K562 (cell line): ENCODE results near the gene YES1. TPM values are rescaled to one million over a fixed set of nuclear protein-coding genes. Genes with fewer than 3 reads are reported as not detected.

Source experiments
- ELF4 ChIP-seq: fragments of 450-650 bp; formaldehyde crosslinking; IDR thresholded peaks from 2 replicates; pipeline ENCODE4 v1.4.0; 2022; ENCODE audit warnings: missing genetic modification characterization
- GABPB2 ChIP-seq: fragments of 250-450 bp; sonication (Bioruptor Pico); conservative IDR thresholded peaks from 2 replicates; pipeline ENCODE4 v1.5.1; 2021; ENCODE audit warnings: mild to moderate bottlenecking
- GATA2 ChIP-seq: sonication (generic); formaldehyde crosslinking; IDR thresholded peaks from 2 replicates; pipeline ENCODE4 v1.4.0; 2020; ENCODE audit warnings: mild to moderate bottlenecking, missing genetic modification reagents
- KLF1 ChIP-seq: fragments of 450-650 bp; IDR thresholded peaks from 2 replicates; pipeline ENCODE4 v1.6.1; 2016; ENCODE audit warnings: missing genetic modification characterization, missing compliant biosample characterization
- NFIC ChIP-seq: fragments of 450-650 bp; IDR thresholded peaks from 2 replicates; pipeline ENCODE4 v1.6.1; 2017; ENCODE audit warnings: mild to moderate bottlenecking, inconsistent platforms
- POU5F1 ChIP-seq: fragments of 150-350 bp; IDR thresholded peaks from 2 replicates; pipeline ENCODE4 v1.6.1; 2014; ENCODE audit warnings: borderline replicate concordance, low read length, low read depth, mild to moderate bottlenecking; ENCODE audit not compliant: partially characterized antibody
- PPARD ChIP-seq: fragments of 250-450 bp; sonication (Bioruptor Pico); IDR thresholded peaks from 2 replicates; pipeline ENCODE4 v1.8.0; 2022; ENCODE audit warnings: inconsistent platforms, mild to moderate bottlenecking, moderate library complexity
- TRIM25 ChIP-seq: fragments of 450-650 bp; IDR thresholded peaks from 2 replicates; pipeline ENCODE4 v1.7.0; 2016; ENCODE audit warnings: borderline replicate concordance
- ZBTB5 ChIP-seq: fragments of 450-650 bp; IDR thresholded peaks from 2 replicates; pipeline ENCODE4 v1.6.1; 2017; ENCODE audit warnings: antibody characterized with exemption
- ZNF124 ChIP-seq: sonication (generic); formaldehyde crosslinking; IDR thresholded peaks from 2 replicates; pipeline ENCODE4 v1.8.1; 2022; ENCODE audit warnings: missing genetic modification reagents
- ZNF324 ChIP-seq: fragments of 250-450 bp; sonication (Bioruptor Pico); IDR thresholded peaks from 2 replicates; pipeline ENCODE4 v1.4.0; 2020; ENCODE audit warnings: mild to moderate bottlenecking
- ZNF561 ChIP-seq: fragments of 450-650 bp; formaldehyde crosslinking; conservative IDR thresholded peaks from 2 replicates; pipeline ENCODE4 v1.4.0; 2020; ENCODE audit warnings: mild to moderate bottlenecking, moderate library complexity
- polyA plus RNA-seq, 8 experiments: library from polyadenylated mRNA; depleted of rRNA in 4 of 8; stranded (reverse) in 5 of 8; unstranded in 3 of 8; fragments of >200 nt; fragmentation: Nextera tagmentation in 2 of 8; fragmentation: Illumina TruSeq in 1 of 8; extraction: Ambion mirVana in 2 of 8; extraction: Trizol in 1 of 8; gene quantifications; 2 replicates each; pipeline versions ENCODE4 v1.2.1 to v1.2.3, GENCODE V29; 2011 to 2014; ENCODE audit warnings: inconsistent platforms in 1 of 8, missing spikeins in 1 of 8
- total RNA-seq, 7 experiments: library from RNA; depleted of rRNA in 6 of 7; stranded (reverse); fragments of >200 nt in 6 of 7; fragmentation: Illumina TruSeq in 2 of 7; extraction: Trizol in 2 of 7; gene quantifications; 2 replicates each; pipeline versions ENCODE4 v1.2.1 to v1.2.3, GENCODE V29; 2011 to 2021; ENCODE audit warnings: low replicate concordance in 1 of 7
- TF ChIP-seq, protein P1 (sequence below): fragments of 250-450 bp; sonication (Bioruptor Pico); IDR thresholded peaks from 2 replicates; pipeline ENCODE4 v1.4.0; 2020; ENCODE audit warnings: mild to moderate bottlenecking, moderate library complexity, borderline replicate concordance
- TF ChIP-seq, protein P2 (sequence below): sonication (generic); formaldehyde crosslinking; IDR thresholded peaks from 2 replicates; pipeline ENCODE4 v1.9.0; 2022; ENCODE audit warnings: mild to moderate bottlenecking, missing genetic modification reagents
- TF ChIP-seq, protein P3 (sequence below): fragments of 250-450 bp; sonication (Bioruptor Pico); IDR thresholded peaks from 2 replicates; pipeline ENCODE4 v1.5.0; 2020; ENCODE audit warnings: mild to moderate bottlenecking, borderline replicate concordance
- TF ChIP-seq, protein P4 (sequence below): fragments of 450-650 bp; formaldehyde crosslinking; IDR thresholded peaks from 2 replicates; pipeline ENCODE4 v1.4.0; 2022; ENCODE audit warnings: missing genetic modification characterization

Gene YES1
- total and polyA plus RNA-seq, 9 of the 15 experiments (the other 6 are each of a cell fraction or from before 2014, with no cell fraction given) = 37.2 to 115 (median 77.7) TPM

DNA sequence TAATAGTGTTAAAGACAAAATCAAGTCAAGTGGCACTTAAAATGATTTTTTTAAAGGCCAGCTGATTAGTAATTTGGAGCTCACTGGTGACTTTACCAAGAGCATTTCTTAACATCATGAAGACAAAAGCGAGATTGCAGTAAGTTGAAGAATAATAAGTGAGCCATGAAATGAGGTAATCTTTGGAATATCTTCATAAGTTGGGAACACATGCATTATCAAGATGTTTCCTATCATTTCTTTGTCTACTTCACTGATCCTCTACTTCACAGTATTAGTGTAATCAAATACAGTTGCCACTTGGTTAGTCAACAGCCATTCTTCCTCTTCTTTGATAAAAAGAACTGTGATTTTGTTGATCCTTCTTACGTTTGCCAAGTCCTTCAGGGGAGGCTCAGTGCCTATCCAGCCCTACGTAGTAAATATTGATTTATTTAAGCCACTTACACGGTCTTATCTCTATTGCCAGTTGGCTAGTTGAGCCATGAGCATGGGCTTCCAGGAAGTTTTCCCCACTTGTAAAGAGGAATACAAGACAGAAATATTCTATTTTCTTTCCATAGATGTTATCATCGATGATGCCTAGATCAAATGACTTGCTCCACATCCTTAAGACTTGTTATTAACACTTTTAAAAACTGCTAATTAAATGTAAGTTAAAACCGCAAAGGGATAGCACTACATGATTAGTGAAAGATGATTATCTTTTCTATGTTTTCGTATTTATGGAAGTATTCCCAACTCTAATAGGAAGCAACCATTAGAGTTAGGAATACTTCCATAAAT is 46.1 kb downstream of the YES1 start (continued):
- TF ChIP-seq, protein P1, sequence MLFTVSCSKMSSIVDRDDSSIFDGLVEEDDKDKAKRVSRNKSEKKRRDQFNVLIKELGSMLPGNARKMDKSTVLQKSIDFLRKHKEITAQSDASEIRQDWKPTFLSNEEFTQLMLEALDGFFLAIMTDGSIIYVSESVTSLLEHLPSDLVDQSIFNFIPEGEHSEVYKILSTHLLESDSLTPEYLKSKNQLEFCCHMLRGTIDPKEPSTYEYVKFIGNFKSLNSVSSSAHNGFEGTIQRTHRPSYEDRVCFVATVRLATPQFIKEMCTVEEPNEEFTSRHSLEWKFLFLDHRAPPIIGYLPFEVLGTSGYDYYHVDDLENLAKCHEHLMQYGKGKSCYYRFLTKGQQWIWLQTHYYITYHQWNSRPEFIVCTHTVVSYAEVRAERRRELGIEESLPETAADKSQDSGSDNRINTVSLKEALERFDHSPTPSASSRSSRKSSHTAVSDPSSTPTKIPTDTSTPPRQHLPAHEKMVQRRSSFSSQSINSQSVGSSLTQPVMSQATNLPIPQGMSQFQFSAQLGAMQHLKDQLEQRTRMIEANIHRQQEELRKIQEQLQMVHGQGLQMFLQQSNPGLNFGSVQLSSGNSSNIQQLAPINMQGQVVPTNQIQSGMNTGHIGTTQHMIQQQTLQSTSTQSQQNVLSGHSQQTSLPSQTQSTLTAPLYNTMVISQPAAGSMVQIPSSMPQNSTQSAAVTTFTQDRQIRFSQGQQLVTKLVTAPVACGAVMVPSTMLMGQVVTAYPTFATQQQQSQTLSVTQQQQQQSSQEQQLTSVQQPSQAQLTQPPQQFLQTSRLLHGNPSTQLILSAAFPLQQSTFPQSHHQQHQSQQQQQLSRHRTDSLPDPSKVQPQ = no peak
- TF ChIP-seq POU5F1 = no peak
- no peak for TF ChIP-seq NFIC
- TF ChIP-seq GATA2 (CRISPR knock-in tag) = peak; percentile 45; the same call in 1 of the 2 replicates
- no peak for TF ChIP-seq ZBTB5
- no peak for TF ChIP-seq PPARD (CRISPR knock-in tag)
- TF ChIP-seq, protein P2, sequence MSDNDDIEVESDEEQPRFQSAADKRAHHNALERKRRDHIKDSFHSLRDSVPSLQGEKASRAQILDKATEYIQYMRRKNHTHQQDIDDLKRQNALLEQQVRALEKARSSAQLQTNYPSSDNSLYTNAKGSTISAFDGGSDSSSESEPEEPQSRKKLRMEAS (CRISPR knock-in tag) = no peak
- no peak for TF ChIP-seq ZNF324
- TF ChIP-seq, protein P3, sequence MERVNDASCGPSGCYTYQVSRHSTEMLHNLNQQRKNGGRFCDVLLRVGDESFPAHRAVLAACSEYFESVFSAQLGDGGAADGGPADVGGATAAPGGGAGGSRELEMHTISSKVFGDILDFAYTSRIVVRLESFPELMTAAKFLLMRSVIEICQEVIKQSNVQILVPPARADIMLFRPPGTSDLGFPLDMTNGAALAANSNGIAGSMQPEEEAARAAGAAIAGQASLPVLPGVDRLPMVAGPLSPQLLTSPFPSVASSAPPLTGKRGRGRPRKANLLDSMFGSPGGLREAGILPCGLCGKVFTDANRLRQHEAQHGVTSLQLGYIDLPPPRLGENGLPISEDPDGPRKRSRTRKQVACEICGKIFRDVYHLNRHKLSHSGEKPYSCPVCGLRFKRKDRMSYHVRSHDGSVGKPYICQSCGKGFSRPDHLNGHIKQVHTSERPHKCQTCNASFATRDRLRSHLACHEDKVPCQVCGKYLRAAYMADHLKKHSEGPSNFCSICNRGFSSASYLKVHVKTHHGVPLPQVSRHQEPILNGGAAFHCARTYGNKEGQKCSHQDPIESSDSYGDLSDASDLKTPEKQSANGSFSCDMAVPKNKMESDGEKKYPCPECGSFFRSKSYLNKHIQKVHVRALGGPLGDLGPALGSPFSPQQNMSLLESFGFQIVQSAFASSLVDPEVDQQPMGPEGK (CRISPR knock-in tag) = no peak
- no peak for TF ChIP-seq ELF4 (CRISPR knock-in tag)
- TF ChIP-seq, protein P4, sequence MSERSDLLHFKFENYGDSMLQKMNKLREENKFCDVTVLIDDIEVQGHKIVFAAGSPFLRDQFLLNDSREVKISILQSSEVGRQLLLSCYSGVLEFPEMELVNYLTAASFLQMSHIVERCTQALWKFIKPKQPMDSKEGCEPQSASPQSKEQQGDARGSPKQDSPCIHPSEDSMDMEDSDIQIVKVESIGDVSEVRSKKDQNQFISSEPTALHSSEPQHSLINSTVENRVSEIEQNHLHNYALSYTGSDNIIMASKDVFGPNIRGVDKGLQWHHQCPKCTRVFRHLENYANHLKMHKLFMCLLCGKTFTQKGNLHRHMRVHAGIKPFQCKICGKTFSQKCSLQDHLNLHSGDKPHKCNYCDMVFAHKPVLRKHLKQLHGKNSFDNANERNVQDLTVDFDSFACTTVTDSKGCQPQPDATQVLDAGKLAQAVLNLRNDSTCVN (CRISPR knock-in tag) = no peak
- TF ChIP-seq KLF1 (tag) = no peak
- TF ChIP-seq ZNF124 (CRISPR knock-in tag) = no peak
- TF ChIP-seq ZNF561 = no peak
- no peak for TF ChIP-seq GABPB2 (CRISPR knock-in tag)
- no peak for TF ChIP-seq TRIM25
